NCI-H187 treated with DMSO at 0.1 percent for 48 hours (cell line): ENCODE measurements around the gene KBTBD7.
A peak's percentile ranks its signal among the peaks of the same experiment; 100 is the strongest.

Experiments
- DNase-seq: peaks from one replicate; lab custom pipeline; 2025; lab: John Stamatoyannopoulos, UW

The KBTBD7 gene, protein sequence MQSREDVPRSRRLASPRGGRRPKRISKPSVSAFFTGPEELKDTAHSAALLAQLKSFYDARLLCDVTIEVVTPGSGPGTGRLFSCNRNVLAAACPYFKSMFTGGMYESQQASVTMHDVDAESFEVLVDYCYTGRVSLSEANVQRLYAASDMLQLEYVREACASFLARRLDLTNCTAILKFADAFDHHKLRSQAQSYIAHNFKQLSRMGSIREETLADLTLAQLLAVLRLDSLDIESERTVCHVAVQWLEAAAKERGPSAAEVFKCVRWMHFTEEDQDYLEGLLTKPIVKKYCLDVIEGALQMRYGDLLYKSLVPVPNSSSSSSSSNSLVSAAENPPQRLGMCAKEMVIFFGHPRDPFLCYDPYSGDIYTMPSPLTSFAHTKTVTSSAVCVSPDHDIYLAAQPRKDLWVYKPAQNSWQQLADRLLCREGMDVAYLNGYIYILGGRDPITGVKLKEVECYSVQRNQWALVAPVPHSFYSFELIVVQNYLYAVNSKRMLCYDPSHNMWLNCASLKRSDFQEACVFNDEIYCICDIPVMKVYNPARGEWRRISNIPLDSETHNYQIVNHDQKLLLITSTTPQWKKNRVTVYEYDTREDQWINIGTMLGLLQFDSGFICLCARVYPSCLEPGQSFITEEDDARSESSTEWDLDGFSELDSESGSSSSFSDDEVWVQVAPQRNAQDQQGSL

GRCh38 chr13:41193919-41194824, at the start of gene KBTBD7:
Gene KBTBD7, minus strand, starts transcription at chr13:41194569. Its CDS starts 312 bp downstream, at chr13:41194257.
- peak; percentile 58 for DNase-seq

DNA sequence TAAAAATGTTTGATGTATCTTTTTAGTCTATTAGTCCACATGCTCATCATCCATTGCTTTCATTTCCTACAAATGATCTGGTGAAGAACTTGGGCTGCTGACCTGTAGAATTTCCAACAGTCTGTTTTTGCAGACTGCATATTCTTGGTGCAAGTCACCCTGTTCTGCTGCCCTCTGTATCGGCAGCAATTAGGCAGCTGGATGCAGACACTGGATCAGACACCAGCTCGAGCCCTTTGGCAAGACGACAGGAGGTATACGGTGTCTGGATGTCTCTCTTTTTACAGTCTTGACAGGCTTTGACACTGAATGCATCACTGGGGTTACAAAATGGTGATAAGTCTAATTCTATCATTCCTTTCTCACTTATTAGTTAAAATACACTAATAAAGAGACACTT, 47.3 kb upstream of the KBTBD7 start:
- DNase-seq, result no peak

GRCh38 chr13:41236369-41236768, 42.0 kb upstream of the KBTBD7 start:
- DNase-seq, result no peak

DNA sequence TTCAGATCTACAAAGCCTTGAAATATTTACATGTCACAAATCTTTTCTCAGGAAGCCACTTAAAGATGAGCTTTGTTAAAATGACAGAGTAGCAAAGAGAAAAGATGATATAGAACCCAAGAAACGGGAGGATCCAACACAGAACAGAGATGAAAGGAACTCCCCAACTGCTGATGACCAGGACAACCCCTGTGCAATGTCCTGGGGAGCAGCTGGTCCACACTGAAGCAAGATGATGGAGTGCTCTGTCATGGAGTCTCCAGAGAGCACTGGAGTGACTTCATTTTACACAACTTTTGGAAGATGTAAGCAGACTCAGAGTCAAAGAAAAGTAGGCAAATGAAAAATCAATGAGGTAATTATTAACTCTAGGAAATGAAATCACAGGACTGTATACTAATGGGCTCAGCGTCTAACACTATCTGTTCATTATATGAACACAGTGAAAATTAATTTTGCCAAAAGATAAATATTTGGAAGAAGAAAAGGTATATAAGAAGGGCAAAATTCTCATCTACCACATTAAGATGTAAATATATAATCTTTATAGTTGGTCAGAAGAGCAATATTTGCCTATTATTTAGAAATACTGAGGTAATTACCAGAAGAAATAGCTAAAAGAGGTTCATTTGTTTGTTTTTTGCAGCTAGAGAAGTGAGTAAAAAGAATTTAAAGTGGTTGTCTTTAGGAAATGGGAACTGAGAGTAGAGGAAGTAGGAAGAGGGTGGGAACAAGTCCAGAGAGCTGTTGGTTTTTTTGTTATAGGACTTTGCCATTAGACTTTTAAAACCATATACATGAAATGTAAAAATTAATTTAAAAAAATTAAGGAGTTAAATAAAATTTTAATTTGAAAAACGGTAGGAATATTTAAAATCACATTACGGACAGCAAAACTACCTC, 38.5 kb upstream of the KBTBD7 start:
- no peak for DNase-seq

DNA sequence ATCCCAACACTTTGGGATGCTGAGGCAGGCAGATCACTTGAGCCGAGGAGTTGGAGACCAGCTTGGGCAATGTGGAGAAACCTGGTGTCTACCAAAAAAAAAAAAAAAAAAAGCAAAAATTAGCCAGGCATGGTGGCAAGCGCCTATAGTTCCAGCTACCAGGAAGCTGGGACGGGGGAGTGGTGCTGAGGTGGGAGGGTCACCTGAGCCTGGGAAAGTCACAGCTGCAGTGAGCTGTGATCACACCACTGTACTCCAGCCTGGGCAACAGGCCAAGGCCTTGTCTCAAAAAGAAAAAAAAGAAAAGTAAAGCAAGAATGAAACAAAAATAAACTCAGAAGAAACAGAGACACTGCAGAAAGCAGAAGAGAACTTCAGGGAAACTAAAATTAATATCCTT, 37.4 kb upstream of the KBTBD7 start:
- DNase-seq, result no peak

- no peak for DNase-seq
Observed at GRCh38 chr13:41231025-41231677, 36.8 kb upstream of the KBTBD7 start.

GRCh38 chr13:41229356-41229755, 35.0 kb upstream of the KBTBD7 start:
- DNase-seq, result no peak

DNA sequence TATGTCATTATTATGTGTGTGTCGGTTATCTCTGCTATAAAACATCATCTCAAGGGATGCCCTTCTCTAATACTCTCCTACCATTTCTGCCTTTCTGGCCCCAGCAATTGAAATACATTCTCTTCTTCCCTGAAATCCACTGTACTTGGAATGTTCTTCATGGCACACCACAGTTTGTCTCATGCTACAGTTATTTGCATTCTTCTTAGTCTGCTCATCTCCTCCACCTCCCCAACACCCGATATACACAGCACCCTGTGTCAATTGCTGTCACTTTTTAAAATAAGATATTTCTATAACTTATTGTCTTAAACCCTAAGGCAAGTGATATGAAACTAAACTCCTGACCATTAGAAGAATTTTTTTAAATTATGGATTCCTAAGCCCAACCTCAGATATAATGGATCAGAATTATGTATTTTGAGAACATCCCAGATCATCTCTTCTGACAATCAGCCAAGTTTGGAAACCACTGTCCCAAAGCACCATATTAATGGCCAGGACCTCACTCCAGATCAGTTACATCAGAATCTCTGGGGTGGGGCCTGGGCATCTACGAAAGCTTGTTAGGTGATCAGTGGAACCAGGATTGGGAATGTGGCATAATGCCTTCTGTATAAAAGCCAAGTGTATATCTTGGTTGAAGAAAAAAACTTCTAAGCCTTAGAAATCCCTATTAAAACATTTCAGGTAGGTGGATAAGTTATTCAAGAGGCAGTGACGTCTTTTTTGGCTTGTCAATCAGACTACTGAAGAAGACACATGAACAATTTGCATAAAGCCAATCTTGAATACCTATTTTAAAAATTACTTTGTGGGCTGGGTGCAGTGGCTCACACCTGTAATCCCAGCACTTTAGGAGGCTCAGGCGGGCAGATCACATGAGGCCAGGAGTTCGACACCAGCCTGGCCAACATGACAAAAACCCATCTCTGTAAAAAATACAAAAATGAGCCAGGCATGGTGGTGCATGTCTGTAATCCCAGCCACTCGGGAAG, 30.0 kb upstream of the KBTBD7 start:
- no peak for DNase-seq

- DNase-seq, result peak; percentile 31
Observed at GRCh38 chr13:41222259-41222852, 28.0 kb upstream of the KBTBD7 start.

GRCh38 chr13:41220401-41220800, 26.0 kb upstream of the KBTBD7 start:
- no peak for DNase-seq

GRCh38 chr13:41216160-41216559, 21.8 kb upstream of the KBTBD7 start:
- DNase-seq, result no peak

GRCh38 chr13:41213919-41214318, 19.6 kb upstream of the KBTBD7 start:
- DNase-seq, result no peak

GRCh38 chr13:41213316-41213715, 18.9 kb upstream of the KBTBD7 start:
- no peak for DNase-seq

DNA sequence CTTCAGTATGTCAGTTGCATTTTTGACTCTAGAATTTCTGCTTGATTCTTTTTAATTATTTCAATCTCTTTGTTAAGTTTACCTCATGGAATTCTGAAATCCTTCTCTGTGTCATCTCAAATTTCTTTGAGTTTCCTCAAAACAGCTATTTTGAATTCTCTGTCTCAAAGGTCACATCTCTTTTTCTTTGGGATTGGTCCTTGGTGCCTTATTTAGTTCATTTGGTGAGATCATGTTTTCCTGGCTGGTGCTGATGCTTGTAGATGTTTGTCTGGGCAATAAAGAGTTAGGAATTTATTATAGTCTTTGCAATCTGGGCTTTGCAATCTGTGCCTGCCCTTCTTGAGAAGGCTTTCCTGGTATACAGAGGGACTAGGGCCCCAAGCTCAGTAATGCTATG, 18.5 kb upstream of the KBTBD7 start:
- DNase-seq, result no peak

- DNase-seq, result no peak
Observed at GRCh38 chr13:41211062-41211461, 16.7 kb upstream of the KBTBD7 start.

GRCh38 chr13:41206467-41206866, 12.1 kb upstream of the KBTBD7 start:
- DNase-seq, result no peak

DNA sequence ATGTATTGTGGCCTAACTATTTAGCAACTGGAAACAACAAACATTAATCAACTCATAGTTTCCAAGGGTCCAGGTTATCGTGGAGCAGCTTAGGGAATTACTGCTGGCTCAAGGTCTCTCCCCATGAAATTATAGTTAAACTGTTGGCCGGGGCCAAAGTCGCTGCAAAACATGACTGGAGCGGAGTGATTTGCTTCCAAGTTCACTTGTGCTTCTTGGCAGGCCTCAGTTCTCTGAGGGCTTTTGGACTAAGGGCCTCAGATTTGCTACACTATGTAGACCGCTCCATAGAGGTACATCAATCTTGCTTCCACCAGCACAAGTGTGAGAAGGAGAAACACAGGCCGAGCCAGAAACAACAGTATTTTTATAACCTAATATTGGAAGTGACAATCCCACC, 9.4 kb upstream of the KBTBD7 start:
- DNase-seq, result no peak

- DNase-seq, result no peak
Observed at GRCh38 chr13:41200126-41200525, 5.8 kb upstream of the KBTBD7 start.

DNA sequence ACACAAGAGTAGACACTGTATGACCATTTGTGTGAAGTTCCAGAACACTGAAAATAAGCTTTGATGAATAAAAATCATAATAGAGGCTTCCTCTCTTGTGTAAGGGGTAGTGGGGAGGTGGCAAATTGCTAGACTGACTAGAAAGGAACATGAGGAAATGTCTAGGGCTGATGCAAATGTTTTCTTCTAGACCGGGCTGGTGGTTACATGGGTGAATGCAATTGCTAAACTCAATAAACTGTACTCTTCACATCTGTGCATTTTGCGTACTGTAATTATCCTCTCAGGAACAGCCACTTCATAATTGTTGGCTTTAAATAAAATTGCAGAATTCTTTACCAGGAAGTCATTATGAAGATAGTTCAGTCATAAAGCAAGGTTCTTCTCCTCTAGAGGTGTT, 5.2 kb upstream of the KBTBD7 start:
- peak; percentile 34 for DNase-seq
